Measurements from ENCODE around the gene SPACA6.

DNA sequence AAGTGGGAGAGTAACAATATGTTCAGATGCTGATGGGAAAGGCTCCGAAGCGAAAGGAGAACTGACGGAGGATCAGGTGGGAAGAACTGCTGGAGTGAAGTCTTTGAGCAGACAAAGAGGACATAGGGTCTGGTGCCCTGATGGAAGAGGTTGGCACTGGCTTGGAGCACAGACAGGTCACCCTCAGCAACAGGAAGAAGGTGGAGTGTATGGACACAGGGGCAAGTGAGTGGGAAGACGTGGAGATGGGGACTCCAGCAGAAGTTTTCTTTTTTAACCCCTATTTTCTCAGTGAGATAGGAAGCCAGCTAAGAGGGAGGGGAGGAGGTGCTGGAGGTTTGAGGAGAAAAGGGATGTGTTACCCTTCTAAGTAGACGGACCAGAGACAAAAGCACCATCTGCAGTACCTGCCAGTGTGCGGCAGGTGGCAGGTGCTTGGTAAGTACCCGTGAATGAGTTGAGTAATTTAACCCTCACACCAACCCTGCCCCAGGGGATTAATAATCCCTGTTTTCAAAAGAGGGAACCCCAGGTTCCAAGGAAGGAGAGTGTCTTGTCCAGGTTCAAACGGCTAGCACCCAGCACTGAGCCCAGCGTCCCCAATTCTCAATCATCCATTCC lies 19.4 kb downstream of the SPACA6 start:
- TF ChIP-seq, protein P1, sequence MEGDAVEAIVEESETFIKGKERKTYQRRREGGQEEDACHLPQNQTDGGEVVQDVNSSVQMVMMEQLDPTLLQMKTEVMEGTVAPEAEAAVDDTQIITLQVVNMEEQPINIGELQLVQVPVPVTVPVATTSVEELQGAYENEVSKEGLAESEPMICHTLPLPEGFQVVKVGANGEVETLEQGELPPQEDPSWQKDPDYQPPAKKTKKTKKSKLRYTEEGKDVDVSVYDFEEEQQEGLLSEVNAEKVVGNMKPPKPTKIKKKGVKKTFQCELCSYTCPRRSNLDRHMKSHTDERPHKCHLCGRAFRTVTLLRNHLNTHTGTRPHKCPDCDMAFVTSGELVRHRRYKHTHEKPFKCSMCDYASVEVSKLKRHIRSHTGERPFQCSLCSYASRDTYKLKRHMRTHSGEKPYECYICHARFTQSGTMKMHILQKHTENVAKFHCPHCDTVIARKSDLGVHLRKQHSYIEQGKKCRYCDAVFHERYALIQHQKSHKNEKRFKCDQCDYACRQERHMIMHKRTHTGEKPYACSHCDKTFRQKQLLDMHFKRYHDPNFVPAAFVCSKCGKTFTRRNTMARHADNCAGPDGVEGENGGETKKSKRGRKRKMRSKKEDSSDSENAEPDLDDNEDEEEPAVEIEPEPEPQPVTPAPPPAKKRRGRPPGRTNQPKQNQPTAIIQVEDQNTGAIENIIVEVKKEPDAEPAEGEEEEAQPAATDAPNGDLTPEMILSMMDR (IDR thresholded peaks at IDR 0.05): peak in 2 of 6 experiments; percentile 21 to 45
- TF ChIP-seq POLR2A (IDR thresholded peaks at IDR 0.05) (no peak), POLR2AphosphoS5 (IDR thresholded peaks at IDR 0.05) (no peak), EP300 (IDR thresholded peaks at IDR 0.05) (no peak)
